ENCODE results near the gene RMND1. TPM values are rescaled to one million over a fixed set of nuclear protein-coding genes. Genes with fewer than 3 reads are reported as not detected.

RMND1 gene
- total RNA-seq, 2 donors from 2014 or later = 20.7 to 21.2 TPM

- peaks cover 11% of the 10 kb centered on the region for H3K36me3 ChIP-seq
- H3K27me3 ChIP-seq (replicated peaks; ENCODE audit: insufficient read depth) = no peaks in the 10 kb centered on the region
- TF ChIP-seq, protein P1, sequence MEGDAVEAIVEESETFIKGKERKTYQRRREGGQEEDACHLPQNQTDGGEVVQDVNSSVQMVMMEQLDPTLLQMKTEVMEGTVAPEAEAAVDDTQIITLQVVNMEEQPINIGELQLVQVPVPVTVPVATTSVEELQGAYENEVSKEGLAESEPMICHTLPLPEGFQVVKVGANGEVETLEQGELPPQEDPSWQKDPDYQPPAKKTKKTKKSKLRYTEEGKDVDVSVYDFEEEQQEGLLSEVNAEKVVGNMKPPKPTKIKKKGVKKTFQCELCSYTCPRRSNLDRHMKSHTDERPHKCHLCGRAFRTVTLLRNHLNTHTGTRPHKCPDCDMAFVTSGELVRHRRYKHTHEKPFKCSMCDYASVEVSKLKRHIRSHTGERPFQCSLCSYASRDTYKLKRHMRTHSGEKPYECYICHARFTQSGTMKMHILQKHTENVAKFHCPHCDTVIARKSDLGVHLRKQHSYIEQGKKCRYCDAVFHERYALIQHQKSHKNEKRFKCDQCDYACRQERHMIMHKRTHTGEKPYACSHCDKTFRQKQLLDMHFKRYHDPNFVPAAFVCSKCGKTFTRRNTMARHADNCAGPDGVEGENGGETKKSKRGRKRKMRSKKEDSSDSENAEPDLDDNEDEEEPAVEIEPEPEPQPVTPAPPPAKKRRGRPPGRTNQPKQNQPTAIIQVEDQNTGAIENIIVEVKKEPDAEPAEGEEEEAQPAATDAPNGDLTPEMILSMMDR (IDR thresholded peaks at IDR 0.05) = no peak
- H3K9me3 ChIP-seq = no peaks in the 10 kb centered on the region
- H3K4me1 ChIP-seq (ENCODE audit: control insufficient read depth in 1 of 2, low read depth in 2 of 2) = no peaks in the 10 kb centered on the region
- H3K4me3 ChIP-seq = no peak overlapping the region
- H3K27ac ChIP-seq = no peak overlapping the region
- ATAC-seq (ENCODE audit: insufficient number of reproducible peaks, low FRiP score, low read depth) (no peak), DNase-seq (ENCODE audit: low spot score) (no peak)
Measured at GRCh38 chr6:151412909-151413308, 39.0 kb downstream of the RMND1 start.

DNA sequence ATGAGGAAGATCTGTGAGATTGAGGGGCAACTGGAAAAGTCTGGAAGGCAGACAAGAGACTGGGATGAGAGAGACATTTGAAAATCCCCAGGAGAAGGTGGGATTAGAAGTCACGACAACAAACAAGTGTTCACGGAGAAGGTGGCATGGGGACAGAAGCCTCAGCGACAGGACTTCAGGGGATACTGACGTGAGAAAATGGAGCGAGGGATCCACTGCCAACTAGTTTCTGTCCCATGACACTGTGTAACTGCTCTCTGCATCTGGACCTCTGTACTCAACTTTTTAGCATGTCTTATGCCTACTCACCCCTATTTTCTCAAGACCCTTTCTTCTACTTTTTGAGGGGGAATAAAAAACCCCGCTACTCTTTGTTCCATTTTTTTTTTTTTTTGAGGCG, 42.2 kb downstream of the RMND1 start:
- peaks cover 3 to 10% of the 10 kb centered on the region in 2 donors for H3K4me1 ChIP-seq (ENCODE audit: control insufficient read depth in 1 of 2, low read depth in 2 of 2)
- DNase-seq (ENCODE audit: low spot score) (no peak), ATAC-seq (ENCODE audit: insufficient number of reproducible peaks, low FRiP score, low read depth) (no peak)
- H3K9me3 ChIP-seq = no peaks in the 10 kb centered on the region
- peaks cover 11% of the 10 kb centered on the region for H3K36me3 ChIP-seq
- no peak overlapping the region for H3K4me3 ChIP-seq
- TF ChIP-seq, protein P1 (IDR thresholded peaks at IDR 0.05) = no peak
- no peak overlapping the region for H3K27ac ChIP-seq
- no peaks in the 10 kb centered on the region for H3K27me3 ChIP-seq (replicated peaks; ENCODE audit: insufficient read depth)

- ATAC-seq (ENCODE audit: insufficient number of reproducible peaks, low FRiP score, low read depth) = no peak
- no peak for DNase-seq (ENCODE audit: low spot score)
- Histone ChIP-seq H3K36me3 (peaks cover 11% of the 10 kb centered on the region), H3K27ac (no peak overlapping the region), H3K27me3 (replicated peaks; ENCODE audit: insufficient read depth) (no peaks in the 10 kb centered on the region), H3K4me3 (no peak overlapping the region), H3K9me3 (no peaks in the 10 kb centered on the region), H3K4me1 (ENCODE audit: control insufficient read depth in 1 of 2, low read depth in 2 of 2) (peaks cover 3 to 12% of the 10 kb centered on the region in 2 donors)
- TF ChIP-seq, protein P1 (IDR thresholded peaks at IDR 0.05) = no peak
Measured at GRCh38 chr6:151409260-151409659, 42.7 kb downstream of the RMND1 start.

DNA sequence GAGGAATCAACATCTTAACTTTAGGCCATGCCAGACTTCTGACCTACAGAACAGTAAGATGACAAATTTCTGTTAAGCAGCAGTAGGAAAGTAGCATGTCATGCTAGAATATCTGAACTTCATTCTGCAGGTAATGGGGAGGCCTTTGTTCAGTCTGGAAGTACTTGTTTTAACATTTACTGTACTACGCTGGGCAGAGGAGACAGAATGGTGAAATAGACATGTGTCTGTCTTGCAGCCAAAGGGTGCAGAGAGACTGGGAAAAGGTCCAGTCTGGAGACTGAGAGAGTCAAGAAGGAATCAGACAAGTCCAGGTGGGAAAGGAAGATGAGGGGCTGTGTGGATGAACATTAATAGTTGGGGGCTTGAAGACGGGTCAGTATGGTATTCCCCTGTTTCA, 43.1 kb downstream of the RMND1 start:
- Histone ChIP-seq H3K27me3 (replicated peaks; ENCODE audit: insufficient read depth) (no peaks in the 10 kb centered on the region), H3K4me1 (ENCODE audit: control insufficient read depth in 1 of 2, low read depth in 2 of 2) (peaks cover 3 to 12% of the 10 kb centered on the region in 2 donors), H3K36me3 (peaks cover 11% of the 10 kb centered on the region), H3K4me3 (no peak overlapping the region), H3K27ac (no peak overlapping the region), H3K9me3 (no peaks in the 10 kb centered on the region)
- TF ChIP-seq, protein P1 (IDR thresholded peaks at IDR 0.05) = no peak
- DNase-seq (ENCODE audit: low spot score) (no peak), ATAC-seq (ENCODE audit: insufficient number of reproducible peaks, low FRiP score, low read depth) (no peak)

- no peaks in the 10 kb centered on the region for H3K36me3 ChIP-seq
- no peak overlapping the region for H3K27ac ChIP-seq
- TF ChIP-seq, protein P1 (IDR thresholded peaks at IDR 0.05) = no peak
- no peaks in the 10 kb centered on the region for H3K9me3 ChIP-seq
- H3K4me3 ChIP-seq = no peak overlapping the region
- no peaks in the 10 kb centered on the region for H3K27me3 ChIP-seq (replicated peaks; ENCODE audit: insufficient read depth)
- peaks cover 11 to 24% of the 10 kb centered on the region in 2 donors for H3K4me1 ChIP-seq (ENCODE audit: control insufficient read depth in 1 of 2, low read depth in 2 of 2)
- ATAC-seq (ENCODE audit: insufficient number of reproducible peaks, low FRiP score, low read depth) = no peak
- DNase-seq (ENCODE audit: low spot score) = no peak
Measured at GRCh38 chr6:151403919-151404308, 48.0 kb downstream of the RMND1 start.

All from thoracic aorta (tissue), 2 donors.